Liver (tissue), 2 donors: ENCODE data around the gene POU3F3.

Source experiments
- EGR1 ChIP-seq, 2 donors: IDR thresholded peaks; 2 replicates each; pipeline ENCODE4 v1.6.1; 2016 to 2018; ENCODE audit warnings: antibody characterized with exemption in 2 of 2, low read depth in 2 of 2
- TAF1 ChIP-seq: conservative IDR thresholded peaks from 2 replicates; pipeline ENCODE4 v1.6.1; 2016; ENCODE audit warnings: antibody characterized with exemption, mild to moderate bottlenecking
- donor health status: healthy.

GRCh38 chr2:104868505-104868866, 14.6 kb downstream of the POU3F3 start:
- no peak for TF ChIP-seq EGR1 (IDR thresholded peaks at IDR 0.05; ENCODE audit: low read depth in 2 of 2)
- no peak for TF ChIP-seq TAF1
